Stomach (tissue), 4 donors: ENCODE measurements around the gene SNAP47.
"Not testable (repeated sequence)": the region's sequence is repeated elsewhere in the genome, so short reads cannot be mapped to it uniquely, and the experiment has no call there.

Source experiments
- EP300 ChIP-seq: sonication (generic); formaldehyde crosslinking; IDR thresholded peaks from one replicate; pipeline ENCODE4 v1.6.1; 2017; ENCODE audit warnings: antibody characterized with exemption
- POLR2A ChIP-seq, 4 donors: fragments of 450-650 bp; IDR thresholded peaks; one replicate each; pipeline ENCODE4 v1.6.1; 2016; ENCODE audit warnings: antibody characterized with exemption in 4 of 4, control low read depth in 2 of 4, mild to moderate bottlenecking in 1 of 4, moderate library complexity in 1 of 4
- POLR2AphosphoS5 ChIP-seq, 3 donors: sonication (generic); formaldehyde crosslinking; IDR thresholded peaks; one replicate each; pipeline ENCODE4 v1.6.1; 2016; ENCODE audit warnings: antibody characterized with exemption in 3 of 3
- TF ChIP-seq, protein P1 (sequence below), 7 experiments: fragments of 450-650 bp in 4 of 7; fragments of 200-600 bp in 3 of 7; sonication (generic) in 3 of 7; IDR thresholded peaks; one replicate each; pipeline ENCODE4 v1.5.1; 2016 to 2019; ENCODE audit warnings: antibody characterized with exemption in 7 of 7, control low read depth in 2 of 7, mild to moderate bottlenecking in 1 of 7

DNA sequence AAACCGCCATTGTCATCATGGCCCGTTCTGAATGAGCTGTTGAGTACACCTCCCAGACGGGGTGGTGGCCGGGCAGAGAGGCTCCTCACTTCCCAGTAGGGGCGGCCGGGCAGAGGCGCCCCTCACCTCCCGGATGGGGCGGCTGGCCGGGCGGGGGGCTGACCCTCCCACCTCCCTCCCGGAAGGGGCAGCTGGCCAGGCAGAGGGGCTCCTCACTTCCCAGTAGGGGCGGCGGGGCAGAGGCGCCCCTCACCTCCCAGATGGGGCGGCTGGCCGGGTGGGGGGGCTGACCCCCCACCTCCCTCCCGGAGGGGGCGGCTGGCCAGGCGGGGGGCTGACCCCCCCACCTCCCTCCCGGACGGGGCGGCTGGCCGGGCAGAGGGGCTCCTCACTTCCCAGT, 24.8 kb upstream of the SNAP47 start:
- TF ChIP-seq, protein P1, sequence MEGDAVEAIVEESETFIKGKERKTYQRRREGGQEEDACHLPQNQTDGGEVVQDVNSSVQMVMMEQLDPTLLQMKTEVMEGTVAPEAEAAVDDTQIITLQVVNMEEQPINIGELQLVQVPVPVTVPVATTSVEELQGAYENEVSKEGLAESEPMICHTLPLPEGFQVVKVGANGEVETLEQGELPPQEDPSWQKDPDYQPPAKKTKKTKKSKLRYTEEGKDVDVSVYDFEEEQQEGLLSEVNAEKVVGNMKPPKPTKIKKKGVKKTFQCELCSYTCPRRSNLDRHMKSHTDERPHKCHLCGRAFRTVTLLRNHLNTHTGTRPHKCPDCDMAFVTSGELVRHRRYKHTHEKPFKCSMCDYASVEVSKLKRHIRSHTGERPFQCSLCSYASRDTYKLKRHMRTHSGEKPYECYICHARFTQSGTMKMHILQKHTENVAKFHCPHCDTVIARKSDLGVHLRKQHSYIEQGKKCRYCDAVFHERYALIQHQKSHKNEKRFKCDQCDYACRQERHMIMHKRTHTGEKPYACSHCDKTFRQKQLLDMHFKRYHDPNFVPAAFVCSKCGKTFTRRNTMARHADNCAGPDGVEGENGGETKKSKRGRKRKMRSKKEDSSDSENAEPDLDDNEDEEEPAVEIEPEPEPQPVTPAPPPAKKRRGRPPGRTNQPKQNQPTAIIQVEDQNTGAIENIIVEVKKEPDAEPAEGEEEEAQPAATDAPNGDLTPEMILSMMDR (IDR thresholded peaks at IDR 0.05), result not testable (repeated sequence)
- TF ChIP-seq POLR2AphosphoS5 (IDR thresholded peaks at IDR 0.05); POLR2A (IDR thresholded peaks at IDR 0.05); EP300: not testable (repeated sequence)
